Measurements from ENCODE around the gene MUC12.
"Not testable (repeated sequence)": the region's sequence is repeated elsewhere in the genome, so short reads cannot be mapped to it uniquely, and the experiment has no call there.

The MUC12 gene

DNA sequence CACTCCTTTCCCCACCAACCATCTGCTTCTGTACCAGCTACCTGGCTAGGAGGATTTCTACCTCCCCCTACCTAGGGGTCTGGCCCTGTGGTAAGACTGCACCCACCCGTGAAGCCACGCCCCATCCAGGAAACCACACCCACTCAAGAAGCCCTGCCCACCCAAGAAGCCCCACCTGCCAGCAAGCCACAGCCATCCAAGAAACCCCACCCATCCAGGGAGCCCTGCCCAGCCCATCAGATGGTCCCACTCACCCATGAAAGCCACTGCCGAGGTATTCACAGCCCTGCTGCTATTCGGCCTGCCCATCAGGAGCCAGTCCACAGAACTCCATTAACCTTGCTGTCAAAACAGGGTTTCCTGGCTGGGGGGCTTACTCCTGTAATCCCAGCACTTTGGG is 35.6 kb upstream of the MUC12 start:
- H3K9me3 ChIP-seq (ENCODE audit: control insufficient read depth, low read length), result no peaks in the 10 kb centered on the region
- H3K4me1 ChIP-seq, result peaks cover 18% of the 10 kb centered on the region
- H3K4me3 ChIP-seq (ENCODE audit: low read depth, low read length), result no peak overlapping the region
- no peaks in the 10 kb centered on the region for H3K79me2 ChIP-seq
- no peaks in the 10 kb centered on the region for H3K36me3 ChIP-seq (ENCODE audit: control insufficient read depth, insufficient read depth, low read length)
- no peak overlapping the region for H3K27ac ChIP-seq
- no peaks in the 10 kb centered on the region for H3K27me3 ChIP-seq (ENCODE audit: control insufficient read depth, insufficient read depth, low read length)
- H3K9ac ChIP-seq, result no peak overlapping the region
- no peak overlapping the region for H2AFZ ChIP-seq
- TF ChIP-seq, protein P1, sequence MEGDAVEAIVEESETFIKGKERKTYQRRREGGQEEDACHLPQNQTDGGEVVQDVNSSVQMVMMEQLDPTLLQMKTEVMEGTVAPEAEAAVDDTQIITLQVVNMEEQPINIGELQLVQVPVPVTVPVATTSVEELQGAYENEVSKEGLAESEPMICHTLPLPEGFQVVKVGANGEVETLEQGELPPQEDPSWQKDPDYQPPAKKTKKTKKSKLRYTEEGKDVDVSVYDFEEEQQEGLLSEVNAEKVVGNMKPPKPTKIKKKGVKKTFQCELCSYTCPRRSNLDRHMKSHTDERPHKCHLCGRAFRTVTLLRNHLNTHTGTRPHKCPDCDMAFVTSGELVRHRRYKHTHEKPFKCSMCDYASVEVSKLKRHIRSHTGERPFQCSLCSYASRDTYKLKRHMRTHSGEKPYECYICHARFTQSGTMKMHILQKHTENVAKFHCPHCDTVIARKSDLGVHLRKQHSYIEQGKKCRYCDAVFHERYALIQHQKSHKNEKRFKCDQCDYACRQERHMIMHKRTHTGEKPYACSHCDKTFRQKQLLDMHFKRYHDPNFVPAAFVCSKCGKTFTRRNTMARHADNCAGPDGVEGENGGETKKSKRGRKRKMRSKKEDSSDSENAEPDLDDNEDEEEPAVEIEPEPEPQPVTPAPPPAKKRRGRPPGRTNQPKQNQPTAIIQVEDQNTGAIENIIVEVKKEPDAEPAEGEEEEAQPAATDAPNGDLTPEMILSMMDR (IDR thresholded peaks at IDR 0.05), result no peak
- no peak overlapping the region for H3K4me2 ChIP-seq (ENCODE audit: low read length)

DNA sequence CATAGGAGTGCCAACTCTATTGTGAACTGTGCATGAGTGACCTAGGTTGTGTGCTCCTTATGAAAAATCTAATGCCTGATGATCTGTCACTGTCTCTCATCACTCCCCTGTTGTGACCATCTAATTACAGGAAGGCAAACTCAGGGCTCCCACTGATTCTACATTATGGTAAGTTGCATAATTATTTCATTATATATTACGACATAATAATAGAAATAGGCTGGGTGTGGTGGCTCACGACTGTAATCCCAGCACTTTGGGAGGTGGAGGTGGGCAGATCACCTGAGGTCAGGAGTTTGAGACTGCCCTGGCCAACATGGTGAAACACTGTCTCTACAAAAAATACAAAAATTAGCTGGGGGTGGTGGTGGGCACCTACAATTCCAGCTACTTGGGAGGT is 34.0 kb upstream of the MUC12 start:
- not testable (repeated sequence) for H3K4me2 ChIP-seq (ENCODE audit: low read length); H3K9me3 ChIP-seq (ENCODE audit: control insufficient read depth, low read length); H2AFZ ChIP-seq; H3K4me1 ChIP-seq; H3K27me3 ChIP-seq (ENCODE audit: control insufficient read depth, insufficient read depth, low read length); H3K36me3 ChIP-seq (ENCODE audit: control insufficient read depth, insufficient read depth, low read length); H3K9ac ChIP-seq; H3K27ac ChIP-seq; H3K79me2 ChIP-seq; H3K4me3 ChIP-seq (ENCODE audit: low read depth, low read length)

DNA sequence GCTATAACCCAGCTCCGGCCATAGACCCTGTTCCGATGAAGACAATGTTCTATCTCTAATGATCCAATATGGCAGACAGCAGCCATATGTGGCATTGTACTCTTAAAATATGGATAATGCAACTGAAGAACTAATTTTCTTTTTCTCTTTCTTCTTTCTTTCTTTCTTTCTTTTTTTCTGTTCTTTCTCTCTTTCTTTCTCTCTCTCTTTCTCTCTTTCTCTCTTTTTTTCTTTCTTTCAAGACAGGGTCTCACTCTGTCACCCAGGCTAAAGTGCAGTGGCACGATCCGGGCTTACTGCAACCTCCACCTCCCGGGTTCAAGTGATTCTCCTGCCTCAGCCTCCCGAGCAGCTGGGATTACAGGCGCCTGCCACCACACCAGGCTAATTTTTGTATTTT is 33.2 kb upstream of the MUC12 start:
- H3K9ac ChIP-seq; H3K36me3 ChIP-seq (ENCODE audit: control insufficient read depth, insufficient read depth, low read length); H3K4me3 ChIP-seq (ENCODE audit: low read depth, low read length); H3K9me3 ChIP-seq (ENCODE audit: control insufficient read depth, low read length); H3K27me3 ChIP-seq (ENCODE audit: control insufficient read depth, insufficient read depth, low read length); H3K27ac ChIP-seq; H3K79me2 ChIP-seq; H3K4me1 ChIP-seq; H2AFZ ChIP-seq; H3K4me2 ChIP-seq (ENCODE audit: low read length): not testable (repeated sequence)

DNA sequence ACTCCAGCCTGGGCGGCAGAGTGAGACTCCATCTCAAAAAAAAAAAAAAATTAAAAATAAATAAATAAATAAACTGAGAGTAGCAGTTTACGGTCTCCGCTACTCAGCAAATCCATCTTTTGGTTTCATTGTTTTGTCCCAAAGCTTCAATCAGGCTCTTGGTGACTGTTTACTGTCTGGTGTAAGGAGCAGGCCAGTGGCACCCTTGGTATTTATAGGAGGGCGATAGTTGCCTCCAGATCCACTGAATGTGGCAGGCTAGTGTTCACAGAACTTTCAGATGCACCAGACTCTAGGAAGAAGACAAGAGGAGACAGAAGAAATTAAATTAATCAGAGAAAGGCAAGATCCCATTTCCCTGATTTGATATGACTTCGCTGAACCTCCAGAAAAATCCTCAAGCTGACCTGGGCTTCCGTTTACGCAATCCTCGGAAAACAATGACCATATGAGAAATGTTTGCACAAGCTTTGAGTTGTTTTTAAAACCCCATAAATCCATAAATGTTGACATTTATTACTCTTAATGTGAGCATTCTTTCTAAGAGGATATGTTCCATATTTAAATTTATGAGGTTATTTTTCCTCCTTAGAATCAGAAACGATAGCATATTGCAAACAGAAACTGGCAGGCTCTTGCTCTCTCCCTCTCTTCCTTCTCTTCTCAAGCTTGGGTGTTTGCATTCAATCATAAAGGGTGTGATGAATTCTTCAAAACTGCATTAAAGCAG is 27.2 kb upstream of the MUC12 start:
- TF ChIP-seq, protein P1 (IDR thresholded peaks at IDR 0.05), result no peak
- Histone ChIP-seq H3K4me1 (peaks cover 2% of the 10 kb centered on the region), H3K4me3 (ENCODE audit: low read depth, low read length) (no peak overlapping the region), H3K9me3 (ENCODE audit: control insufficient read depth, low read length) (no peaks in the 10 kb centered on the region), H3K27ac (no peak overlapping the region), H3K36me3 (ENCODE audit: control insufficient read depth, insufficient read depth, low read length) (no peaks in the 10 kb centered on the region), H3K27me3 (ENCODE audit: control insufficient read depth, insufficient read depth, low read length) (no peaks in the 10 kb centered on the region), H2AFZ (peak overlapping the region; percentile 25), H3K9ac (no peak overlapping the region), H3K79me2 (no peaks in the 10 kb centered on the region), H3K4me2 (ENCODE audit: low read length) (no peak overlapping the region)

DNA sequence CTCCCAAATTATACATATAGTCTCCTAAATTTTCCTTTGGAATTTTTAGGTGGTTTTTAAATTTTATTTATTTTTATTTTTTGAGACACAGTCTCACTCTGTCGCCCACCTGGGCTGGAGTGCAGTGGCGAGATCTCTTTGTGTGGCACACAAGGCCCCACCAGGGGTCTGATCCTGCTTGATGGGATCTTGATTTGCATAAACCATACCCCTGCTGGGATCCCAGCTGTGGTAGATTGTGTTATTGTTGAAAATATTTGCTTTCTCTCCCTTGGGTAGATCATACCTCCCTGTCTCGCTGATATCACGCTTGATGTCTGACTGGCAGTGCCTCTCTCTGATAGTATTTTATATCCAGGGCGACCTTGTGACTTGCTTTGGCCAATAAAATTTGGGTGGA is 25.7 kb upstream of the MUC12 start:
- Histone ChIP-seq H3K4me1 (peaks cover 2% of the 10 kb centered on the region), H3K4me2 (ENCODE audit: low read length) (no peak overlapping the region), H3K79me2 (no peaks in the 10 kb centered on the region), H3K27ac (no peak overlapping the region), H2AFZ (no peak overlapping the region), H3K36me3 (ENCODE audit: control insufficient read depth, insufficient read depth, low read length) (no peaks in the 10 kb centered on the region), H3K27me3 (ENCODE audit: control insufficient read depth, insufficient read depth, low read length) (no peaks in the 10 kb centered on the region), H3K9me3 (ENCODE audit: control insufficient read depth, low read length) (no peaks in the 10 kb centered on the region), H3K9ac (no peak overlapping the region), H3K4me3 (ENCODE audit: low read depth, low read length) (no peak overlapping the region)
- TF ChIP-seq, protein P1 (IDR thresholded peaks at IDR 0.05), result no peak

DNA sequence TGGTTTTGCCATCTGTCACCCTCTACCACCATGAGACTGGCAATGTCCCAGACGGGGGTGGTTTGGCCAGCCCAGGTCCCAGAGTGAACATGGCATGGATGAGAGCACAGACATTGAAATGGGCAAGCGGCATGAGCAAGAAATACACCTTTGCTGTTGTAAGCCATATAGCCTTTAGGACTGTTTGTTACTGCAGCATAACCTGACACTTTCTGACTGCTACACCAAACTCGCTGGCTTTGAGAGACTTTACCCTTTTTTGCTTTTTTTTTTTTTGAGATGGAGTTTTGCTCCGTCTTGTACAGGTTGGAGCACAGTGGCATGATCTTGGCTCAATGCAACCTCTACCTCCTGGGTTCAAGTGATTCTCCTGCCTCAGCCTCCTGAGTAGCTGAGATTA is 25.2 kb upstream of the MUC12 start:
- Histone ChIP-seq H3K36me3 (ENCODE audit: control insufficient read depth, insufficient read depth, low read length) (no peaks in the 10 kb centered on the region), H3K4me1 (peaks cover 2% of the 10 kb centered on the region), H2AFZ (no peak overlapping the region), H3K9me3 (ENCODE audit: control insufficient read depth, low read length) (no peaks in the 10 kb centered on the region), H3K79me2 (no peaks in the 10 kb centered on the region), H3K27me3 (ENCODE audit: control insufficient read depth, insufficient read depth, low read length) (no peaks in the 10 kb centered on the region), H3K4me2 (ENCODE audit: low read length) (no peak overlapping the region), H3K27ac (no peak overlapping the region), H3K9ac (no peak overlapping the region), H3K4me3 (ENCODE audit: low read depth, low read length) (no peak overlapping the region)
- TF ChIP-seq, protein P1 (IDR thresholded peaks at IDR 0.05), result no peak

All from parathyroid adenoma (tissue), 2 donors.